B cell (primary cell): ENCODE measurements around the gene BABAM2. TPM values are rescaled to one million over a fixed set of nuclear protein-coding genes. Genes with fewer than 3 reads are reported as not detected.

Experiments
- ATAC-seq: fragments of 200-7000 bp; cut with Tn5 transposase; one replicate; pipeline ENCODE4 v1.10.0; 2021; ENCODE audit warnings: low read depth, mild to moderate bottlenecking, moderate number of reproducible peaks, moderate library complexity
- CTCF ChIA-PET: fragments of 350-600 bp; sonication (Branson Sonifier 250); formaldehyde crosslinking; loops from one replicate; lab custom pipeline; 2021; ENCODE audit warnings: antibody characterized with exemption, inconsistent platforms; lab: Charles Lee
- POLR2A ChIA-PET: fragments of 350-600 bp; sonication (Branson Sonifier 250); formaldehyde crosslinking; loops from one replicate; lab custom pipeline; 2021; ENCODE audit warnings: antibody characterized with exemption; lab: Charles Lee
- DNase-seq: peaks from one replicate; pipeline ENCODE4 v3.0.0; 2013
- H2AFZ ChIP-seq: 2 replicates; pipeline ENCODE4 v1.6.1; 2012; ENCODE audit warnings: mild to moderate bottlenecking, low read depth, low read length; ENCODE audit not compliant: insufficient read depth, poor library complexity, severe bottlenecking
- H3K27ac ChIP-seq, 2 donors: 1 replicate in 1 of 2; 2 replicates in 1 of 2; pipeline ENCODE4 v1.5.1; 2012 to 2013; ENCODE audit warnings: low read length in 2 of 2, mild to moderate bottlenecking in 2 of 2, moderate library complexity in 1 of 2
- H3K27me3 ChIP-seq, 4 experiments: fragments of 200-600 bp in 1 of 4; sonication (generic) in 1 of 4; replicated peaks in 1 of 4; 1 replicate in 2 of 4; 2 replicates in 2 of 4; pipeline versions ENCODE4 v1.6.1 to v1.7.0; 2013 to 2016; ENCODE audit warnings: low read length in 3 of 4, mild to moderate bottlenecking in 2 of 4, mixed read lengths in 1 of 4, moderate library complexity in 1 of 4; ENCODE audit not compliant: insufficient read depth in 4 of 4, control insufficient read depth in 3 of 4; ENCODE audit errors: control extremely low read depth in 1 of 4
- H3K36me3 ChIP-seq, 2 experiments: replicated peaks in 1 of 2; 1 replicate in 1 of 2; 2 replicates in 1 of 2; pipeline versions ENCODE4 v1.6.1 to v1.7.1; 2013; ENCODE audit warnings: low read length in 1 of 2; ENCODE audit not compliant: insufficient read depth in 2 of 2, control insufficient read depth in 1 of 2; ENCODE audit errors: control extremely low read depth in 1 of 2, extremely low read depth in 1 of 2
- H3K4me1 ChIP-seq, 2 donors: fragments of 200-600 bp in 1 of 2; sonication (generic) in 1 of 2; 1 replicate in 1 of 2; 2 replicates in 1 of 2; pipeline versions ENCODE4 v1.5.1 to v1.6.1; 2013 to 2017; ENCODE audit warnings: low read length in 2 of 2; ENCODE audit not compliant: control insufficient read depth in 2 of 2, insufficient read depth in 2 of 2
- H3K4me2 ChIP-seq: replicated peaks from 2 replicates; pipeline ENCODE3; 2012; ENCODE audit warnings: mild to moderate bottlenecking, low read depth, low read length; ENCODE audit not compliant: poor library complexity, severe bottlenecking
- H3K4me3 ChIP-seq, 5 experiments: fragments of 200-600 bp in 1 of 5; sonication (generic) in 1 of 5; 1 replicate in 3 of 5; 2 replicates in 2 of 5; pipeline versions ENCODE4 v1.5.1 to v1.7.0; 2011 to 2016; ENCODE audit warnings: low read length in 4 of 5, mild to moderate bottlenecking in 4 of 5, low read depth in 2 of 5, control low read depth in 1 of 5, moderate library complexity in 1 of 5; ENCODE audit not compliant: insufficient read depth in 1 of 5; ENCODE audit errors: control extremely low read depth in 1 of 5, extremely low read depth in 1 of 5
- H3K79me2 ChIP-seq: fragments of 200-600 bp; sonication (generic); one replicate; pipeline ENCODE4 v1.6.0; 2016; ENCODE audit warnings: low read length; ENCODE audit not compliant: control insufficient read depth, insufficient read depth
- H3K9ac ChIP-seq: fragments of 200-600 bp; sonication (generic); 2 replicates; pipeline ENCODE4 v1.6.1; 2017; ENCODE audit warnings: mild to moderate bottlenecking, low read length, moderate library complexity
- H3K9me3 ChIP-seq, 3 donors: one replicate each; pipeline versions ENCODE4 v1.6.1 to v1.7.1; 2013; ENCODE audit warnings: low read length in 2 of 3; ENCODE audit not compliant: control insufficient read depth in 2 of 3, insufficient read depth in 1 of 3; ENCODE audit errors: control extremely low read depth in 1 of 3
- H4K20me1 ChIP-seq: 2 replicates; pipeline ENCODE4 v1.6.0; 2012; ENCODE audit warnings: mild to moderate bottlenecking, low read length; ENCODE audit not compliant: insufficient read depth, control insufficient read depth, poor library complexity, severe bottlenecking
- H3K27ac Mint-ChIP-seq: one replicate; pipeline ENCODE4 v1.8.0; 2021; ENCODE audit warnings: mixed read lengths
- H3K27me3 Mint-ChIP-seq: one replicate; pipeline ENCODE4 v1.8.0; 2021; ENCODE audit warnings: mixed read lengths
- H3K4me1 Mint-ChIP-seq: one replicate; pipeline ENCODE4 v1.8.0; 2021; ENCODE audit warnings: mixed read lengths
- H3K4me3 Mint-ChIP-seq: one replicate; pipeline ENCODE4 v1.8.0; 2021; ENCODE audit warnings: mixed read lengths
- H3K9me3 Mint-ChIP-seq: one replicate; pipeline ENCODE4 v1.8.0; 2022; ENCODE audit warnings: mixed read lengths; ENCODE audit not compliant: insufficient read depth
- EZH2 ChIP-seq: IDR thresholded peaks from 2 replicates; pipeline ENCODE4 v1.6.1; 2012; ENCODE audit warnings: borderline replicate concordance, low read depth, mild to moderate bottlenecking, moderate library complexity, low read length; ENCODE audit not compliant: insufficient read depth, poor library complexity, severe bottlenecking
- whole genome bisulfite sequencing: methylation state at CpG from one replicate; pipeline ENCODE4 v1.1.5; 2013; ENCODE audit warnings: missing lambda C conversion rate; ENCODE audit not compliant: insufficient coverage; 5-methylcytosine and 5-hydroxymethylcytosine counted together
- intact Hi-C: fragments of 100-400 bp; cut with micrococcal nuclease; formaldehyde crosslinking; loops from one replicate; pipeline ENCODE4 v1.10.0; 2022
- polyA plus RNA-seq: library from polyadenylated mRNA; depleted of rRNA; stranded (reverse); fragments of >200 nt; gene quantifications from 2 replicates; pipeline ENCODE4 v1.2.3, GENCODE V29; 2012
- total RNA-seq, 2 donors: library from RNA; stranded (reverse); fragments of 120-200 nt in 1 of 2; gene quantifications; 1 replicate in 1 of 2; 2 replicates in 1 of 2; pipeline versions ENCODE4 v1.2.3 to v1.2.4, GENCODE V29; 2013 to 2022
- TF ChIP-seq, protein P1 (sequence below): fragments of 200-600 bp; IDR thresholded peaks from one replicate; pipeline ENCODE4 v1.8.0; 2022; ENCODE audit warnings: antibody characterized with exemption, mild to moderate bottlenecking

Gene BABAM2
- total and polyA plus RNA-seq, 2 donors (not counting 1 experiment from before 2014, with no cell fraction given) = 22.3 to 69.6 TPM

DNA sequence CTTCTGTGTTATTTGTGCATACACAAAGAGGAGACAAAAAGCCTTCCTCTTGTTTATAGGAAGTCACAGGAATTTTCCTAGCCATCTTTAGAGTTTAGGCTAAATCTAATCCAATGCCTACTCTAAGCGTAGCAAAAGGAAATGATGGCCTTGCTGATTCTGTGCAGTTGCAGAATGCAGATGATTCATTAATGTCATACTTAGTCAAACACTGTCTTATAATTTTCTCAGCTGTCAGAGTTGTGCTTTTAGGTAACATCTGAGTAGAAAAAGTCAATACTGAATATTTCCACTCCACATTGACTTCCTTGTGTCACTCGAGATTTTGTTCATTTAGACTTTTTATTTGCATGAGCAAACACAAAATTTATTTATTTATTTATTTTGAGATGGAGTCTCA is 344.3 kb downstream of the BABAM2 start:
- ChIA-PET CTCF (no interaction called here), POLR2A (no interaction called here)
- no CpG with 5 or more reads among the region's 2 CpGs for WGBS
- Histone ChIP-seq H3K27me3 (no peaks in the 10 kb centered on the region), H3K9me3 (peaks cover 0 to 1% (median 0%) of the 10 kb centered on the region in 3 donors), H3K9ac (no peak overlapping the region), H3K4me3 (no peak overlapping the region), H3K27ac (no peak overlapping the region), H3K4me1 (no peaks in the 10 kb centered on the region), H2AFZ (no peak overlapping the region), H3K4me2 (no peak overlapping the region), H4K20me1 (no peaks in the 10 kb centered on the region), H3K79me2 (no peaks in the 10 kb centered on the region), H3K36me3 (peaks cover 4 to 5% of the 10 kb centered on the region in 2 experiments)
- TF ChIP-seq EZH2 = no peak
- TF ChIP-seq, protein P1, sequence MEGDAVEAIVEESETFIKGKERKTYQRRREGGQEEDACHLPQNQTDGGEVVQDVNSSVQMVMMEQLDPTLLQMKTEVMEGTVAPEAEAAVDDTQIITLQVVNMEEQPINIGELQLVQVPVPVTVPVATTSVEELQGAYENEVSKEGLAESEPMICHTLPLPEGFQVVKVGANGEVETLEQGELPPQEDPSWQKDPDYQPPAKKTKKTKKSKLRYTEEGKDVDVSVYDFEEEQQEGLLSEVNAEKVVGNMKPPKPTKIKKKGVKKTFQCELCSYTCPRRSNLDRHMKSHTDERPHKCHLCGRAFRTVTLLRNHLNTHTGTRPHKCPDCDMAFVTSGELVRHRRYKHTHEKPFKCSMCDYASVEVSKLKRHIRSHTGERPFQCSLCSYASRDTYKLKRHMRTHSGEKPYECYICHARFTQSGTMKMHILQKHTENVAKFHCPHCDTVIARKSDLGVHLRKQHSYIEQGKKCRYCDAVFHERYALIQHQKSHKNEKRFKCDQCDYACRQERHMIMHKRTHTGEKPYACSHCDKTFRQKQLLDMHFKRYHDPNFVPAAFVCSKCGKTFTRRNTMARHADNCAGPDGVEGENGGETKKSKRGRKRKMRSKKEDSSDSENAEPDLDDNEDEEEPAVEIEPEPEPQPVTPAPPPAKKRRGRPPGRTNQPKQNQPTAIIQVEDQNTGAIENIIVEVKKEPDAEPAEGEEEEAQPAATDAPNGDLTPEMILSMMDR = no peak
- DNase-seq (no peak), ATAC-seq (no peak)
- intact Hi-C loops = no loop called here
- H3K4me3 Mint-ChIP-seq = no peak overlapping the region
- H3K9me3 Mint-ChIP-seq = no peaks in the 10 kb centered on the region
- no peak overlapping the region for H3K27ac Mint-ChIP-seq
- H3K27me3 Mint-ChIP-seq = no peaks in the 10 kb centered on the region
- no peaks in the 10 kb centered on the region for H3K4me1 Mint-ChIP-seq

DNA sequence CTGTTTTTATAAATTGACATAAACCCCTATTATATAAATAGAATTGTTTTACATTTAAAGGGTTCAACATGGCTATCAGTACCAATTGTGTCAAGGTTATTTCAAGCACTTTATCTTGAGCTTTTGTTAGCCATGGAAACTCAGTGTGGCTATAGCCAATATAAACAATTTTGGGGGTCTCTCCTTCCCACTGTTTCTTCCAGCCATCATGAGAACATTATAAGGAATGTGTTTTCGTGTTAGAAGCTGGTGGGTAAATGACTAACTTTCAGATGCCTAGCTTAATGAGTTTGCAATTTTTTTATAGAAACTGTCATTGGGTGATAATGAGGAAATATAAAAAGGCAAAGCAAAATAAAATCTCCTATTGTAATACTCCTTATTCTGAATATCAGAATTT is 348.7 kb downstream of the BABAM2 start:
- Histone ChIP-seq H3K9ac (no peak overlapping the region), H3K9me3 (peaks cover 0 to 1% (median 0%) of the 10 kb centered on the region in 3 donors), H2AFZ (no peak overlapping the region), H4K20me1 (no peaks in the 10 kb centered on the region), H3K27me3 (no peaks in the 10 kb centered on the region), H3K27ac (no peak overlapping the region), H3K79me2 (no peaks in the 10 kb centered on the region), H3K4me2 (no peak overlapping the region), H3K36me3 (peaks cover 9 to 13% of the 10 kb centered on the region in 2 experiments), H3K4me1 (no peaks in the 10 kb centered on the region), H3K4me3 (no peak overlapping the region)
- Mint-ChIP-seq H3K27me3 (no peaks in the 10 kb centered on the region), H3K4me1 (no peaks in the 10 kb centered on the region), H3K4me3 (no peak overlapping the region), H3K27ac (no peak overlapping the region), H3K9me3 (no peaks in the 10 kb centered on the region)
- no peak for DNase-seq
- no CpG with 5 or more reads among the region's 1 CpG for WGBS
- ATAC-seq = no peak
- TF ChIP-seq EZH2 = no peak
- TF ChIP-seq, protein P1 = no peak
- POLR2A ChIA-PET = no interaction called here
- intact Hi-C loops = no loop called here
- CTCF ChIA-PET = interaction anchor here (1.4 kb wide), 1 partner anchor 19 kb away, joined by 4 read pairs; no protein-coding TSS in a partner anchor
